HG02938 (cell line): ENCODE measurements around the gene GPR153.

Experiments
- ATAC-seq: cut with Tn5 transposase; IDR thresholded peaks from one replicate; pipeline ENCODE4 v1.9.1; 2021; ENCODE audit warnings: mild to moderate bottlenecking, moderate library complexity; ENCODE audit not compliant: unreplicated experiment

Gene GPR153

DNA sequence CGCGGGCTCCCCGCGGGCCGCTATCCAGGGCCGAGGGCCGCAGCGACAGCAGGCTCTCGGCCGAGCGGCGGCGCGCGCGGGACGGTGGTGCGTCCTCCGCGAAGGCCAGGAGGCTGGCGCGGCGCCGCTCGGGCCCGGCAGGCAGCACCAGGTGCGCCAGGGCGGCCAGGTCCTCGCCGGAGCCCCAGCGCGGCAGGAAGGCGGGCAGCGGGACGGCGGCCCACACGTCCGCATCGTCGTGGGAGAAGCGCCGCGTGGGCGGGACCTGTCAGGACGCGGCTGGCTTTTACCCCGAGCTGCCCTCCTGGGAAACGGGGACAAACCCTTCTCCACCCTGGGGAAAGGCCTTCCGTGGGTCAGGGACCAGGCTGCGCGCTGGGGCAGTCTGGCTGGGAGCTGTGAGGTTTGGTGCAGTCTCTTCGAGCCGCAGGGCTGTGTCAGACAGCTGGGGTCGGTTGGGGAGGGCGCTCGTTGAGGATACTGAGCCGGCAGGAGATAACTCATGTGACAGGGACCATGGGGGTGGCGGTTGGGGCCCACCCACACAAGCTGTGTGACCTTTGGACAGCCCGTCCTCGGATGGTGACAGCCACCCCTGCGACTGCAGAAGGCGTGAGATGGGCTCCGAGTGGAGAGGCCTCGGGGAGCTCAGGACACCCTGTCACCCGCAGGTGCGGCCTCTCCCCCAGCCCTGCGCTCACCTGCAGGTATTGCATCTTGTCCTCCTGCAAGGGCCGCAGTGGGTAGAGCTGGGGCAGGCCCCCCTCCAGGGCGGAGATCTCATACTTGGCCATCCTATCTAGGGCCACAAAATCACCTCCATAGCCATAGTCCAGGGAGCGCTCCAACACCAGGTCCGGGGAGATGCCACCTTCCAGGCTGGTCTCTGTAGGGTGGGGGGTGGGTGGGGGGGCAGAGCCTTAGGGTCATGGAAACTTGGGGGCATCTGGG lies 10.9 kb downstream of the GPR153 start:
- ATAC-seq = no peak

DNA sequence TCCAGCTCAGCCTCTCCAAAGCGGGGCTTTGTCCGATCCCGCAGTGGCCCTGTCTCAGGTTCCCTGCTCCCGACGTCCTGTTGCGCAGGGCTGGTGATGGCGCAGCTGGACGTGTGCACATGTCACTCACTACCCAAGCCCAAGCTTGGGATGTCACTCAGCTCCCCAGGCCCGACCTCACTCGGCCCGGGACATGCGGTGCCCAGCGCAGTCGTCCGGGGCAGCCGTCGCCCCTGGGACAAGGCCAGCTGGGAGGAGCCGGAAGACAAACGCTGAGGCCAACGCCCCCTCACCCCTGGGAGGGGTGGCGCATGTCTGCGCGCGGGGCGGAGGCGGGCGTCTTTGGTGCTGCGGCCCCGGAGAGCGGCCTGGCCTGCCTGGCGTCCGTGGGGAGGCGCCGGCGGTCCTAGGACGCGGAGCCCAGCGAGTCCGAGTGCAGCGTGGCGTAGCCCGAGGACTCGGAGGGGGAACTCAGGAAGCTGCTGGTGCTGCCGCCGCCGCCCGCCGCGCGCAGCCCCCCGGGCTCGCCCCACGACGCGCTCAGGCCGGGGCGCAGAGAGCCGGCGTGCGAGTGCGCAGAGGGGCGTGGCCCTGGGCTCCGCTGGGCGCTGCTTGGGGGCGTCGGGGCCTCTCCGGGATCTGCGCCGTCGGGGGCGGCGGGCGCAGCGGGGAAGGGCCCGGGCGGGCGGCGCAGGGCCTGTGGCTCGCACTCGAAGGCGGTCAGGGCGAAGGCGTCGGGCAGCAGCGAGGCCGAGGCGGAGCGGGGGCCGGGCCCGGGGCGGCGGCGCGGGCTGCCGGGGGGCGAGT lies 11.8 kb downstream of the GPR153 start:
- no peak for ATAC-seq

DNA sequence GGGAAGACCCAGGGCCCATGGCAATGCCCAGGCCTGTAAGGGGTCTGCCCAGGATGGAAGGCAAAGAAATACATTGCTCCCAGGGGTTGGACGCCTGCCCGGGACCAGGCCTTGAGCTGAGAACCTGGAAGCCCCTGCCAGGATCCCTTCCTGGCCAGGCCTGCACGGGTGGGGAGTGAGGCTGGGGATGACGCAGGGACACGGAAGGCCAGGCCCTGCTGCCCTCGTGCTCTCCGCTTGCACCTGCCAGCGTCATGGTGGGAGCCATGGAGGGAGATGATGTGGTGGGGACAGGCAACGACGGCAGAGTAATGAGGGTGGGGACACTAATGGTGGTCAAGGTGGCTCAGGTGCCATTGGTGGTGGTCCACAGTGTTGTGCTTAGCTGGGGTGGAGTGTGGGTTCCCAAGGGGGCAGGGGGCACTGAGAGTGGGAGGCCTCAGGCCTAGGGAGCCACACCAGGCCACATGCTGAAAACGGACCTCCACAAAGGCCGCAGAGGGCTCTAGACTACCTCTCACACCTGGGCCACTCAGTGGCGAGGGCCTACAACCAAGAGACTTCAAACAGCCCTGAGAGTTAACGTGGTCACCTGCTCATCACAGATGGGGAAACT lies 12.6 kb downstream of the GPR153 start:
- no peak for ATAC-seq

DNA sequence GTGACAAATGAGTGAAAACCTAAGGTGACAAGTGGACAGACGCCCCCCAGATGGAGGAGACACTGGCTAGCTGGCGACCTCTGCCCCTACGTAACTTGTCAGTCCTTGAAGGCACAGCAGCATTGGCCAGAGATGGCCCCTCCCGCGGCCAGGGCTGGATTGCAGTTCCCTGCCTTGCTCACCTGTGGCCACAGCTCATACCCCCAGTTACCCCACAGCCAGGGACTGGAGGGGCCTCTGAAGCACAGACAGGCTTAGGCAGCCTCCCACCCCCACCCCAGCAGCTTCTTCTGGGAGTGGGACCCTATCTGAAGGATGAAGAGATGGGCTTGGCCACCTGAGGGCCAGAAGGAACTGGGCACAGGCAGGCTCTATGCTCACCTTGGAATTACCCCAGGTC lies 13.2 kb downstream of the GPR153 start:
- ATAC-seq = no peak

DNA sequence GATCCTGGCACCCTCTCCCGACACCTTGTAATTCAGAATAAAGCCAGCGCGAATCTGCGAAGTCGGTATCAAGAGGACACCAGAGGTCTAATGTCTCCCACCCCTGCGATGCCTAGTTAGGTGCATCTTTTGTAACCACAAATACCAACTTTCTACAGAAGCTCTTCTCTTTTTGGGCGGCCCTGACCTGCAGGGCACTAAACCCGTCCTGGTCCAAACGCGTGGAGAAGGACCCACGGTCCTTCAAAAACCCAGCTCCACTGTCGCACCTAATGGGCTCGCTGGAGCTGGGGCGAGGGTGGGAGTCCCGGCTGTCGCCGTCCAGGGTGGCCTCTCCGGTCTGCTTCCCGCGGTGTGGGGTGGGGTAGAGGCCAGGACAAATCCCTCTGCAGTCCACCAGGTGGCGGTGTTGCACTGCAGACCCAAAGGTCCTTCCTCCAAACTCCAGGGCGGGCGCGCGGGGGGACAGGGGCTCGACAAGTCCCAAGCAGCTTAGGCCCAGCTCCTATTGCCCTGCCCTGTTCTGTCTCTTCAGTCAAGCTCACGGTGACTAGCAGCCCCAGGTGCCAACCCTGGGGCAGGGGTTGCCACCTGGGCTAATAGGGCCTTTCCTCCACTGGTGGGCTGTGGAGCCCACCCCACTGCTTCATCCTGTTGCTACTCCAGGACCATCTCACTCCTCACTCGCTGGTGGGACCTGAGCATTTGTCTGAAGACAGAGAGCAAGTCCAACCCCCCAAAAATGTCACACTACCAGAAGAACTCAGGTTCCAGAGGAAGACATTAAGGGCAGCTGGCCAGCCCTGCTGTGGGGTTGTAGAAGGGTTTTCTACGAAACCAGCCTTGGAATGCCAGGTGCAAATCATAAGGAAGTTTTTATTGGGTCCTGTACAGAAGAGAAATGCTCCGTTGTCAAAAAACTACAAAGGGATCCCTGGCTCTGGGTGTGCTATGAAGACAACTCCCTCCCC lies 14.1 kb downstream of the GPR153 start:
- no peak for ATAC-seq

DNA sequence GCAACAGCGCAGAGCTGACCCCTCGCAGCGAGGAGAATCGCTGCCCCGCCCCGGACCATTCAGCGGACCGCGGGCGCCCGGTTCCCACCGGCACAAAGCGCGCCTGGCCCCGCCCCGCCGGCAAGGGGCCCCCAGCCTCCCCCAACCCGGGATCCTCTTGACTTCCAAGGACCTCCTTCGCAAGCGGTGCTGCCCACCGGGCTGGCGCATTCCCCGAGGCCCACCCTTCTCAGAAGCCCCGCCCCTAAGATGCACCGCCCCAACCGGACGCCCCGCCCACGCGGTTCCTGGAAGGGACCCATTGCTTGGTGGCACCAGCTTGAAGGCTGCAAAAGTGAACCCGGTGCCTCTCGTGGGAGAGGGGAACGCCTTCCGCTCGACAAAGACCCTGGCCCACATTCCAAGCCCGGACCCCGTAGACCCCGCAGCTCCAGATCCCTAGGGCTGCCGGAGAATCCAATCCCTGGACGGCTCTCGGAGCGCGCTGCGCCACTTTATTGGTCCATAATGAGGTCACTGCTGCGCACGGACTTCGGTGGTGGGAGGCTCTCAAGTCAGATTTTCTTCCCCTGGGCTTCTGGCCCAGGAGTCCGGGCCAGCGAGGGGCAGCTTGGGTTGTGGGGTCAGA lies 14.9 kb downstream of the GPR153 start:
- ATAC-seq = no peak

DNA sequence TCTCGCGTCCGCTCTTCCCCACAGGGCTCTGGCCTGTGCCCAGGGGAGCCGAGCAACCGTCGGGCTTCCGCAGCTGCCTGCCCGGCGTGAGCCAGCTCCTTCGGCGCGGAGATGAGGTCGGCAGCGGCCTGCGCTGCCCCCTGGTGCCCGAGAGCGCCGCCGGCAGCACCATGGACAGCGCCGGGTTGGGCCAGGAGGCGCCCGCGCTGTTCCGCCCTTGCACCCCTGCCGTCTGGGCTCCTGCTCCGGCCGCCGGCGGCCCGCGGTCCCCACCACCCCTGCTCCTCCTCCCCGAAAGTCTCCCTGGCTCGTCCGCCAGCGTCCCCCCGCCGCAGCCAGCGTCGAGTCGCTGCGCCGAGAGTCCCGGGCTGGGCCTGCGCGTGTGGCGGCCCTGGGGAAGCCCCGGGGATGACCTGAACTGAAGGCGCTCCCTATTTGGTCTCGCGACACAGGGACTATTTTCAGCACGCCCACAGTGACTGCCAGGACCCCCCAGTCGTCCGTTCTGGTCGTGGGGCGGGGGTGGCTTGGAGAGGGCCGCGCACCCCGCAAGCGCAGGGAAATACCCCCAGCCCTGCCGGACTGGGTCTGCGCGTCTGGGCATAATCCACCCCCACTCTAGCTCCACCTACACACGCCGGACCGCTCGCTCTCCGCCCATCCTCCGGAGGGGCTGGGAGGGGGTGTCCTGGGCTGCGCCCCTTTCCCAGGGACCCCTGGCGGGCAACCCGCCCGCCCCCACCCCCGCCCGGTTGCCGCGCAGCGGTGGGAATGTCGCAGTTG lies 15.6 kb downstream of the GPR153 start:
- ATAC-seq = no peak

DNA sequence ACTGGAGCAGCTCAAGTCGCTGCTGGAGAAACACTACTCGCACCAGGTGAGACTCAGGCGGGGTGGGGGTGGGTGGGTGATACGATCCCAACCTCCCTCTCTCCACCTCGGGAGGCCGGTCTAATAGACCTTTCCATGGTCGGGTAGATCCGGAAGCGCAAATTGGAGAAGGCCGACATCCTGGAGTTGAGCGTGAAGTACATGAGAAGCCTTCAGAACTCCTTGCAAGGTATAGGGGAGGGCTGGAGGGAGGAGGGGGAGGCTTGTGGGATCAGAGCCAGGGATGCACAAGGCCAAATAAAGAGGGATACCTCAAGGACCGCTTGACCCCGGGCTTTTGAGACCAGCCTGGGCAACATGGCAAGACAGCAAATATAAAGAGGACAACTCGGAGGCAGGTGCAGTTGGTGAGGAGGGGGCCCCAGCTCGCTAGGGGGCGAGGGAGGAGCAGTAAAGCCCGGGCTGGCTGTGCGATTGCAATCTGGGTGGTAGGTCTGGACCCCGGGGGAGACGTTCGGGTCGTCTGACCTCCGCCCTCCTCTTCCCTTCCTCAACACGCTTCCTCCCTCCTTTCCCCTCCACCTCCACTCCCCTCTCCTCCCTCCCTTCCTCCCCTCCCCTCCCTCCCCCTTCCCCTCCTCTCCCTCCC lies 16.4 kb downstream of the GPR153 start:
- ATAC-seq = no peak

DNA sequence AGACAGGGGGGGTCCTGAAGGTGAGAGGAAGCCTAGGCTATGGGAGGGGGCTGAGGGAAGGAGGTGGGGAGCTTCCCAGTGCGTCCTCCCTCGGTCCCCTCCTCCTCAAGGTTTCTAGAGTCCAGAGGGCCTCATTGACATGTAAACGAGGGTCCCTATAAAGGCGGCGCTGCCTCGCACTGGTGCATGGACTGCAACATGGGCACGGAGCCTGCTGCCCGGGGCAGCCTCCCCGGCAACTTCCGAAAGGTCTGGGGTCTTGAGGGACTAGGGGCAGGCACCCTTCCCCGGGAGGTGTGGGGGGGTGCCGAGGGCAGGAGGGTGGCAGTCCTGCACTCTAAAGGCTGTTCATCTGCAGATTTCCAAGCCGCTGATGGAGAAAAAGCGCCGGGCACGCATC lies 16.9 kb downstream of the GPR153 start, which contains the start of gene HES3:
TSS of gene HES3 (plus strand) at position 187 of the 400 bp plus-strand sequence. CDS start at position 374, 187 bp downstream.
- ATAC-seq = no peak

DNA sequence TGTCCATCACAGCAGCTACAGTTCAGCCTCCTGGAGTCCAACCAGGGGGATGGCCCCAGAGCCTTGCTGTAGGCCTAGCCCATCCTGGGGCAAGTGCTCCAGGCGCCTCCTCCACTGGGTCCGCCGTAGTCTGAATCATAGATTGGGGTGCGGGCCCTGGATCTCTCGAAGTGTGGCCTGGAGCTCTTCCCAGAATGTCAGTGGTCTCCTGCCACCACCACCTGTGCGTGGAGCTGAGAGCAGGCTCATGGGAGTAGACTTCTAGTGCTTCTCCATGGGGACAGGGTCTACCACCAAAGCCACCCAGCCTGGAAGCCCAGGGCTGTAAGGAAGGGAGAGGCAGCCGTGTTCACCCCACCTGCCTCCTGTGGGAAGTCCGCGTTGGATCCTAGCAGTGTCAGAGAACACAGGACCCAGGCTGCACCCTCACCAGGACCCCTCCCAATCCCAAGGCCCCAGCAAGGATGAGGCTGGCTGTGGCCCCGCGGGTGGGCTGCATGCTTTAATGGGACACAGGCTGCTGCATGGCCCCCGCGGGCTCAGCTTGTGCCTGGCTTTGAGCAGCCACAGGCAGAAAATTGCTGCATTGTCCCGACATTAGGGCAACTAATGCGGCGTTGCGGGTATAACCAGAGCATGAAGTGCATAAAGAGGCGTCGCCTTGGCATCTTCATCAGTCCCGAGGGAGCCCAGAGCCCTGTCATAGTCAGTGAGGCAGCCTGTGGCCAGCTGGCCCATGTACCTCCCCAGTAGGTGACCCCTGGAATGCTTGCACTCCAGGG lies 17.7 kb downstream of the GPR153 start:
- ATAC-seq = no peak

DNA sequence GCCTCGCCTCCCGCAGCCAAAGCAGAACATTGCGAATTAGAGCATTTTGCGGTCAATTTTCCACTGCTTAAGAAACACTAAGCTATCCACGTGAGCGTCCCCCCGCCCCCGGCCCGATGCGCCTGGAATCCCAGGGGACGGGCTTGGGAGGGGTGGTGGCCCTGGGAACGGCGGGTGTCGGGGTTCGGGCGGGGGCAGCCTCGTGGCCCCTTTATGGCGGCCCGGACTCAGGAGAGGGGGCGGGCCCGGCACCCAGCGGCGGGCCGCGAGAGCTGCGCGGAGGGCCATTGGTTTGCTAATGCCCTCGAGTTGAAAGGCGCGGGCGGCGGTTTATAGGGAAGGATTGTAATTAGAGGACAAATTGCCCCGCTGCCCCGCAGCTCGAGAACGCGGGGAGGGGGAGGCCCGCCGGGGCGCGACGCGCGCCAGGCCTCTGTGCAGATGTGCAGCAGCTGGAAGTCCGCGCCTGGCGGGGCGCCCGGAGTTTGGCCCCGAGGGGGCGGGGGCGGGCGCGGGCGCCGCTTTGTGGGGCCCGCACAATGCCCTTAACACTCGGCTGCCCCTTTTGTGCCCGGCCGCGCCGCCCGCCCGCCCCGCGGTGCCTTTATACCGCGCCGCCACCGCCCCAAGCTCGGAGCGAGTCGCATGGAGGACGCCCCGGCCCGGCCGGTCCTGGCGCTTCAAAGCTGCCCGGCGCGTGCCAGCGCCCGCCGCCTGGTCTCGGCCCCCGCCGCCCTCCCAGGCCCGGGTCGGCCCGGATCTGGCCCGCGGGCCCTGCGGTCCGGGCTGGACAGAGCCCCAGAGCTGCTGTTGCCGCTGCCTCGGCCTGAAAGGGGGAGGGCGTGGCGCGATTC lies 18.8 kb downstream of the GPR153 start:
- ATAC-seq = no peak

DNA sequence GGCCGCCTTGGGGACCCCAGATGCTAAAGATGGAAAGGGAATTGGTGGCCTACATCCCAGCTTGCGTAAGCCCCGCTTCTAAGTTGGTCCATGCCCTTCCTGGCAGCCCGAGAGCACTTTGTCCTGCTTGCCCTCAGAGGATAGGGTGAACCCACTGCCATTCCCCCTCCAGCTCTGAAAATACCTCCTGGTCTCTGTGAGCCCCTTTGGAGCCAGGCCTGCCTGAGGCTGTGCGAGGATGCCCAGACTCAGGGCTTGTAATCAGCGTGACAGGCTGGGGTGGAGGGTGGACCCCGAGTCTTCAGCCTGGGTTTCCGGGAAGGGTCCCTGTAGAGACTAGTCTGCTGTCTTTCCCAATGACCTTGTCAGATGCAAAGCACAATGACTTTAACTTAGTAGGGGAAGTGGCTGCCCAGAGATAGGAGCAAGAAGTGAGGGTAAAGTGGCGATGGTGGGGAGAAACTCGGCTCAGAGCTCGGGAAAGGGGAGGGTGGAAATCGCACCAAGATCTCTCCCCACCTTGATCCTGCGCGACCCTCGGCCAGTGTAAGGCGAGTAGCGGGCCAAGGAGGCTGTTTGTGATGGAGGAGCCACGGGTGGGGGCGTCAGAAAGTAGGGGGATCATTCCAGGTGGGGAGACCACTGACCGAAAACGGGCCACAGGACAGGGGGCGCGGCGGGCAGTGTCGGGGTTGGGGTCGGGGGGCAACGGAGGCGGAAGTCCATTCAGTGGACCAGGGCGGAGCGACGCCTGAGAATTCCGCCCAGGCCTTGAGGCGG lies 19.6 kb downstream of the GPR153 start:
- ATAC-seq = no peak

DNA sequence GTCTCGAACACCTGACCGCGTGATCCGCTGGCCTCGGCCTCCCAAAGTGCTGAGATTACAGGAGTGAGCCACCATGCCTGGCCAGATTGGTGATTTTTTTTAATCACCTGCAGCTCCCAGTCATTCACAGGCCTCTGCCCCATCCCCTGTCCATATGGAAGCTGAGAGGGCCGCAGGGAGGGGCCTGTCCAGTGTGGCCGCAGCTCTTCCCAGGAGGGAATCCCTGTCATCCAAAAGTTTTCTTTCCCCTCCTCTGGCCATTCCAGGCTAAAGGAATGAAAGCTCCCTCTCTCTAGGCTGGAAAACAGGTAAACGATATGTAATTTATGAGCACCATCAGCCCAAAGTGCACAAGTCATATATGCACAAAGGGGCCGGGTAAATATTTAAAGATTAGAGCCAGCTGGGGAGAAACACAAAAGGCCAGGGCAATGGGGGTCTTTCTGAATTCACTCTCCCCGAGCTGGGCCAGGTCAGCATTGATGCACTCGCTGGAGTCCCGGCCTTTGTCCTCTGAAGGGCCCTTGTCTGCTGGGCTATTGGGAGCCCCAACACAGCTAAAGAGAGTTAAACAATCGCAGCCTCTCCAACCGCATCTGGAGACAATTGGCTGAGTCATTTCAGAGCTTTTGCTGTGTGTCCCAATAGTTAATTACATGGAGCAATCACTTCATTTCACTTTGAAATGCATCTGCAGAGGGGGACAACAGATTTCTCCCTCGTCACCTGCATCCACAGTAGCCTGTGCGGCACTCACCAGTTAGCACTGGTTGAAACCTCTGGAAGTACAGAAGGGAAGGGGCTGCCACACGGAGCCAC lies 20.7 kb downstream of the GPR153 start:
- no peak for ATAC-seq

DNA sequence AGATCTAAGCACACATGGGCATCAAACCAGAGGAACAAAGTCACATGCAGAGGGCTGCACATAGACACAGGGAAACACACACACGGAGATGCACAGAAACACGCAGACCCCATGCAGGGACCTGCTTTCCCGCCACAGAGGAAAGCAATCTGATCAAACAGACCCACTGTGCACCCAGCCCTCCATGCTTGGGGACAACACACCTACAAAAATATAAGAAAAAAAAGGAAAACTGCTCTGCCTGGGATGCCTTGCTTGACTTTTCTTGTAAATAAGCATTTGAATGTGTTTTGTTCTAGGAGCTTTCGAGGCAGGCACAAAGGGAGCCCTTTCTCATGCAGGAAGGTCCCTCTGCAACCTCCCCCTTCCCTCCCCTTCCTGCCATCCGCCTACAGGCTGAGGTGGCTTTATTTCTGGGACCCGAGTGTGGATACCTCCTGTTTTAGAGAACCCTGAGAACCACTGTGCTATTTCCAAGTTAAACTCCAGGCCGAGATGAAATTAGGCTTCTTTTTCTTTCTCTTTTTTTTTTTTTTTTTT lies 21.6 kb downstream of the GPR153 start:
- ATAC-seq = no peak

DNA sequence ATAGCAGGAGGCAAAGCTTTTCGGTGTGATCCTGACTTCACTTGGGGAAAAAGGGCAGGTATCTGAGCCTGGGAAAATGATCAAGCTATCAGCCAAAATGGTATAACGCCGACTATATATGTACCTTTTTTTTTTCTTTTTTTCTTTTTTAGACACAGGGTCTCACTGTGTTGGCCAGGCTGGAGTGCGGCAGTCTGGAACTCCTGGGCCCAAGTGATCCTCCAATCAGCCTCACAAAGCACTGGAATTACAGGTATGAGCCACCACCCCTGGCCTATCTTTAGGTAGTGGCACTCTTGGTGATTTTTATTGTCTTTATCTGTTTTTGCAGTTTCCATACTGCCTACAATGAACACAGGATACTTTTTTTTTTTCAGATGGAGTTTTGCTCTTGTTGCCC lies 23.8 kb downstream of the GPR153 start:
- no peak for ATAC-seq
